Activated T-cell treated with anti-CD3 and anti-CD28 coated beads, Interleukin-2, amount 50 U/mL, for 48 hours (primary cell): ENCODE data around the gene IL31.
"Not testable (repeated sequence)": the region's sequence is repeated elsewhere in the genome, so short reads cannot be mapped to it uniquely, and the experiment has no call there.

ENCODE experiments used
- DNase-seq, 2 experiments: peaks; one replicate each; pipeline ENCODE4 v3.0.0-alpha.2; 2020

The IL31 gene

DNA sequence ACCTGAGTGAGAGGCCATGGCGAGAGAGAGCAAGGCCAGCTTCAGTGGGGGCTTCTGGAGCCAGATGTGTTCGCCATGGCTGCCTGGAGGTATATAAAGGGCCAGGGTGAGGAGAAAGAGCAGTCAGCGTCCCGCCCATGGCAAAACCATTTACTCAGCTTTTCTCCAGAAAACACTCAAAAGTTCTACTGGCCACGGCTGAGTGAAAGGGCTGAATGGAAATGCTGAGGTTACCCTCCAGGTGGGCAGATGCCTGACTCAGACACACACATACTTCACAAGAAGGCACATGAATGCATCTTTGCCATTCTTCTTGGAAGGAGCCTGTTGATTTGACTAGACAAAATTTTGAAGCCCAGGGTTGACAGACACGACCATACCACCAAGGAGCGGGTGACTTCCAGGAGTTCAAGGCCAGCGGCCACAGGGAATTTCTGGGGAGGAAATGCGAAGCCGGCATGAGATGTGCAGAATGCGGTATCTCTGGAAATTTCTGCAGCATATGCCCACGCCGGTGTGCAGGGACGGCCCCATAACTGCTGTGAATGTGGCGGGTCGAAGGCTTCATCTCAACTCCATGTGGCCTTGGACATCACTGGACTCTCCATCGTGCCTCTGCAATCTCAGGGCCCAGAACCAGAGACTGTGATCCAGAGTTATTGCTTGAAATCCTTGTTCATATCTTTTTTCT, at the start of gene IL31:
TSS of gene IL31 (minus strand) at position 67 of the 691 bp plus-strand sequence. CDS start at position 18, 49 bp downstream.
- peak; percentile 46 to 61 for DNase-seq

DNA sequence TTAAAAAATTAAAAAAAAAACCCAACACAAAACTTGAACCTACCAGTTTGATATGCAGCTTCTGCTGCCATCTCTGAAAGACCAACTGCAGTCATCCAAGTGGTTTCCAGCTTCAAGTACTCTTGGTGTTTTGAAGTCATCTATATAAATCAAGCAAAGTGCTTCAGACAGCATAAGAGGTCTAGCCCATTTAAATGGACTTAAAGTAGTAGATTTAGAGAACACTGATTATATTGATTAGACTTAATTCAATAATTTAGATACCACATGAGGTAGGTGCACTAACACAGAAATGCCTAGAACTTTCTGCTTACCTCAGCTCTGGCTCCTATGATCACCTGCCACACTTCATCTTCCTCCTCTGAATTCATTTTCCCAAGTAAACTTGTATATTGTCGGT, 42.4 kb upstream of the IL31 start:
- no peak for DNase-seq

GRCh38 chr12:122215771-122216170, 41.8 kb upstream of the IL31 start:
- no peak for DNase-seq

GRCh38 chr12:122208073-122208820, 34.2 kb upstream of the IL31 start:
- no peak for DNase-seq

- DNase-seq: no peak
These were observed 33.4 kb upstream of the IL31 start for GRCh38 chr12:122207391-122207790.

GRCh38 chr12:122206976-122207375, 33.0 kb upstream of the IL31 start:
- no peak for DNase-seq

GRCh38 chr12:122206111-122206881, 32.3 kb upstream of the IL31 start:
- no peak for DNase-seq

DNA sequence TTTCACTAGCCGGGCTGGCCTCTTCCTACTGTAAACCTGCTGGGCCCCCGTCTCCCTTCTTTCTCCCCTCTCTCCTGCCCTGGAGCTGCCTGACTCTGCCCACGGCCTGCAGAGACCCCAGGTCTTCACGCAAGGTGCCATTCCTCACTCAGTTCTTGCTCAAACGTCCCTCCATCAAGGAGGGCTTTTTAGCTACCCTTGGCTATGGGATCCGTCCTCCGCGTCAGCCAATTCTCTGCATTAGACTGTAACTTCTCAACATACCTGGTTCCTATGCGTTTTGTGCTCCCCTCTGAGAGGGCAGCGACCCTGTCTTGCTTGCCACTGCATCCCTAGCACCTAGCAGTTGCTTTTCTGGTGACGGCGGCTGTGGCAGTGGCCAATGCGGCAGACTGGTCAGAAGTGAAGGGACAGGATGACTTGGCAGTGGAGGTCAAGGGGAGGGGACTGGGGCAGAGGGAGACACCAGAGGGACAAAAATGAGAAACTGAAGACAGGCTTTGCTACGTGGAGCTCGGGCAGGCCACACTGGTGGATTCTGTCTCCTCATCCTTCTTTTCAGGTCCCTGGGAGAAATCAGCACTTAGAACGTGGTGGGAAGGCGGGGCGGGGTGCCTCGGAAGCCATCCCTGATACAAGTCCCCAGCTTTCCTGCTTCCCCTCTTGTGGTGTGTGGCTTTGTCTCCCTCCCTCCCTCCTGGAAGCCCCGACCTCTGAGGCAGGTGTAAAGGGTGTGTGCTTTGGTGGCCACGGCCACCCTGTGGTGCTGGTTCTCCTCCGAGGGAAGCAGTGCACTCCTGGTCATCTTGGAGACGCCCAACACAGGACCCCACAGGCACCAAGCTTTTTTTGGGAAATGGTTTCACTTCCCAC, 31.3 kb upstream of the IL31 start:
- no peak for DNase-seq

DNA sequence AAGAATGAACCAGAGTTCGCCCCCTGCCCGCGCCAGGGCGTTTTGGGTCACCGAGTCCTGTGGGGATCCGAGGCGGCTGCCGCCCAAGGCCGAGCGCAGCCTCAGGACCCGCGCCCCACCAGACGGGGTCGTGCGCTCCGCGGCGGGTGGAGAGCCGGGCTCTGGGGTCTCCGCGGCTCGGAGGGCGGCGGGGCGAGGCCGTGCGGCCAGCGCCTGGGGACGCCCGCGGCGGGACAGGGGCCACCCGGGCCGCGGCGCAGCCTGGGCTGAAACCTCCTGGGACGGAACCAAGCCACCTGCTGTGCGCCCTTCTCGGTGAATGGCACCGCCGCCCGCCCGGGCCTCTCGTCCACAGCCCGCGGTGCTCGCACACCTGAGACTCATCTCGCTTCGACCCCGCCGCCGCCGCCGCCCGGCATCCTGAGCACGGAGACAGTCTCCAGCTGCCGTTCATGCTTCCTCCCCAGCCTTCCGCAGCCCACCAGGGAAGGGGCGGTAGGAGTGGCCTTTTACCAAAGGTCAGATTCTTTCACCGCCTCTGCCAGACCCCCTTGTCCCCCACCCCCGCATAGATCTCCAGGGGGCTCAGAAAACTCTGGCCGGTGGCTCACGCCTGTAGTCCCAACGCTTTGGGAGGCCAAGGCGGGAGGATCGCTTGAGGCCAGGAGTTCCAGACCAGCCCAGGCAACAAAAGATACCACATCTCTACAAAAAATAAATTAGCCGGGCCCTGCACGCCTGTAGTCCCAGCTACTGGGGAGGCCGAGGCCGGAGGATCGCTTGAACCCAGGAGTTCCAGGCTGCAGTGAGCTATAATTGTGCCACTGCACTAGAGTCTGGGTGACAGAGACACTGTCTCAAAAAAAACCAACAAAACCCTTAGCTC, 30.4 kb upstream of the IL31 start:
- DNase-seq: peak in 1 of 2 experiments; percentile 46

DNA sequence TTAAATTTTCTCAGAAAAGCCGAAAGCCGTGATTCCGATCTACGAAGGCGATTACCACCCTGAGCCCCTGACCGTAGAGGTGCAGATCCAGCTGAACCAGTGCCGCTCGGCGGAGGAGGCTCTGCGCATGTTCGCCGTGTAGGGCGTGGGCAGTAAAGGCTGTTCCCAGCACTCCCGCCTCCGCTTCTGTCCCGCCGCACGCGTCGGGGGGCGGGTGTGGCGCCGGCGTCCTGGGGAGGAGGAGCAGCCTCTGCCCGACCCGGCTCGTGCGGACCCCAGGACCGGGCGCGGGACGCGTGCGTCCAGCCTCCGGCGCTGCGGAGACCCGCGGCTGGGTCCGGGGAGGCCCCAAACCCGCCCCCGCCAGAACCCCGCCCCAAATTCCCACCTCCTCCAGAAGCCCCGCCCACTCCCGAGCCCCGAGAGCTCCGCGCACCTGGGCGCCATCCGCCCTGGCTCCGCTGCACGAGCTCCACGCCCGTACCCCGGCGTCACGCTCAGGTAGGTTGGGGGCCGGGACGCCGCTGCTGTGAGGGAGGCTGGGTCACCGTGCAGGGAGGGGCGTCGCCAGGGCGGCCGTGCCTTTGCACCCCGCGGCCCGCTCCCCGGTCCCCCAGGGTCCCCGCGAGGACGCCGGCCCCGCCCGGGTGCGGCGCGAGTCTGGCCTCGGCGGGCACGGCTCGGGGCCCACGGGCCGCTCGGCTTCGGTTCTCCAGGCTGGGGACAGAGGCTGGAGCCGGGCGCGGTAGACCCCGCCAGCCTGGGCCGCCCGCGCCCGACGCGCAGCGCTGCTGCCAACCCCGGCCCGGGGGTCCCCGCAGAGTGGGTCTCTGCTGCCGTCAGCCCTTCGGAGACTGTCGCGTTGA, 29.5 kb upstream of the IL31 start, which contains the start of gene B3GNT4:
TSS of gene B3GNT4 (plus strand) at position 409 of the 866 bp plus-strand sequence. CDS start 910 bp downstream, outside the sequence.
- DNase-seq: peak; percentile 74 to 81

DNA sequence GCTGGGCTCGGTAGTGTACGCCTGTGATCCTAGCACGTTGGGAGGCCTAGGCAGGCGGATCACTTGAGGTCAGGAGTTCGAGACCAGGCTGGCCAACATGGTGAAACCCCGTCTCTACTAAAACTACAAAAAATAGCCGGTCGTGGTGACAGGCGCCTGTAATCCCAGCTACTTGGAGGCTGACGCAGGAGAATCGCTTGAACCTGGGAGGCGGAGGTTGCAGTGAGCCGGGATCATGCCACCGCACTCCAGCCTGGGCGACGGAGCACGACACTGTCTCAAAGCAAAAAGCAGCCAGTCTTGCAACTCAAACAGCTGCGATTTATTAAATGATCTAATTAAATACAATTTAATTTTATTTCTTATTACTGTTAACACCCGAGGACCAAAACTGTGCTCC, 28.8 kb upstream of the IL31 start:
- not testable (repeated sequence) for DNase-seq

- DNase-seq: no peak
These were observed 28.0 kb upstream of the IL31 start for GRCh38 chr12:122202017-122202416.

DNA sequence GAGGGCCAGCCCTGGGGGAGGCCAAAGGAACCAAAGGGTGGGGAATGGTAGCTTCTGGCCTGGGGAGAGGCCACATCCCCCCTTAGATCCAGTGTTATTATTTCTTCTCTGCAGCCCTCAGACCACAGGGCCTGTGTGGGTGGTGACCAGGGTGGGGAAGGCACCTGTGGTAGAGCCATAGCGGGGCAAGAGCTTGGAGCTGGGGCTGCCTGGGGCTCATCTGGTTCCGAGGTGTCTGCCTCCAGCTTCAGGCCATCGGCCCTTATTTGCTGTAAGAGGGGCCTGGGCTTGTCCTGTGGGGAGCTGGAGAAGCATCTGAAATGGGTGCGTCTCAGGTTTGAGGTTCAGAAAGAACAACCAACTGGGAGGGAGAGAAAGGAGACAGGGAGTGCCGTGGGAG, 27.4 kb upstream of the IL31 start:
- DNase-seq: no peak

- DNase-seq: no peak
These were observed 26.6 kb upstream of the IL31 start for GRCh38 chr12:122200541-122201175.

DNA sequence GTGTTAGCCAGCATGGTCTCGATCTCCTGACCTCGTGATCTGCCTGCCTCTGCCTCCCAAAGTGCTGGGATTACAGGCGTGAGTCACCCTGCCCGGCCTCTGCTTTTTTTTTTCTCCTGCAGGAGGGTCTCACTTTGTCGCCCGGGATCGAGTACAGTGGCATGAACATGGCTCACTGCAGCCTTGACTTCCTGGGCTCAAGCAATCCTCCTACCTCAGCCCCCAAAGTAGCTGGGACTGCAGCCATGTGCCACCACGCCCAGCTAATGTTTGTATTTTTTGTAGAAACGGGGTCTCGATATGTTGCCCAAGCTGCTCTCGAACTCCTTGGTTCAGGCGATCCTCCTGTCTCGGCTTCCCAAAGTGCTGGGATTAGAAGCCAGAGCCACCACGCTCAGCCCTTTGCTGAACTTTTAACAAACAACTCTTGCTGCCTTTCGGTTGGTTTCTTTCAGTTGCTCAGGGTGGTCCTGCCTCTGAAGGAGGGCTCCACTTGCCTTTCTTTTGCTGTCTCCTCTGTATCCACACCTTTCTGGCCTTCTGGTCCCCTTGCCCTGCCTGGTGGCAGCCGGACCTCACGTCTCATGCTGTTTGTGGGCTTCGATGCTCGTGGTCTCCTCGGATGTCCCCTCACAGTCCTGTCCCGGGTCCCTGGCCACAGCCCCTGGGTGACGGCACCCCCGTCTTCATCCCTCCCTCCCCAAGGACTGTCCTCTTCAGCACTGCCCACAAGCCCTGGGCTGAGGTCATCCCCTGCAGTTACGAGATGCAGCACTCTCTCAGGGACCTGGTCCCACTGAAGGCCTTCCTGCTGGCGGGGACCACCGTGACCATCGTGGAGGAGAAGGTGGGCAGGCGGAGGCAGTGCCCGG, 25.7 kb upstream of the IL31 start:
- DNase-seq: no peak

GRCh38 chr12:122197612-122197966, 23.6 kb upstream of the IL31 start:
- no peak for DNase-seq

- no peak for DNase-seq
These were observed 21.4 kb upstream of the IL31 start for GRCh38 chr12:122195405-122195804.

DNA sequence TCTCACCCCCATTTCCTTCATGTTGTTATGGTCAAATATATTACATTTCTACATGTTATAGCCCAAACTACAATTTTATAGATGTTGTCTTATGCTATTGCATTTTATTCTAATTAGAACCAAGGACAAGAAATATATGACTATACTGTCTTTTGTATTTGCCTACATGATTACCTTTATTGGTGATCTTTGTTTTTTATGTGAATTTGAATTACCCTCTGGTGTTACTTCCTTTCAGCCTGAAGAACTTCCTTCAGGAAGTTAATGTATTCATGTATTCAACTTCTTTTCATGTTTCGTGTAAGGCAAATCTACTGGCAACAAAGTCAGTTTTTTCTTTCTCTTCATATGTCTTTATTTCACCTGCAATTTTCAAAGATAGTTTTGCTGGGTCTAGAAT, 20.8 kb upstream of the IL31 start:
- no peak for DNase-seq

DNA sequence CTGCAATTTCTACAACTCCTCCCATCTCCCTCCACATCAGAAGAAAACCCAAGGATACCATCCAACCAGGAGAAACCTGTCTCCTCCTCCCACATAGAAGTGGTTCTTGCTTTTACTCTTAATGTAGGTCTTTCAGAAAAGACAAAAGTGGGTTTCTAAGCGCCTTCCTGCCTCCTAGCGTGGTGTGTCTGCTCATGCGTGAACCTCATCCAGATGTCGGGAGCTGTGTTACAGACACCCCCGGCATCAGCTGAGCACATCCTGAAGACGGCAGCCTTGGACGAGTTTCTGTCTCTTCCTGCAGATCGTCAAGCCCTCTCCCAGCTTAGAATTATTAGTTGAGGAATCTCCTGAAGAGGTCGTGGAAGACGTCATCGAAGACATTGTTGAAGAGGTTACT, 18.4 kb upstream of the IL31 start:
- no peak for DNase-seq
